Inflammatory macrophage treated with lipopolysaccharide for 4 hours (primary cell): Measurements from ENCODE around the gene TAX1BP3.
A peak's percentile ranks its signal among the peaks of the same experiment; 100 is the strongest.

Experiments used
- DNase-seq: peaks from one replicate; pipeline ENCODE4 v3.0.0-alpha.2; 2020

The TAX1BP3 gene

DNA sequence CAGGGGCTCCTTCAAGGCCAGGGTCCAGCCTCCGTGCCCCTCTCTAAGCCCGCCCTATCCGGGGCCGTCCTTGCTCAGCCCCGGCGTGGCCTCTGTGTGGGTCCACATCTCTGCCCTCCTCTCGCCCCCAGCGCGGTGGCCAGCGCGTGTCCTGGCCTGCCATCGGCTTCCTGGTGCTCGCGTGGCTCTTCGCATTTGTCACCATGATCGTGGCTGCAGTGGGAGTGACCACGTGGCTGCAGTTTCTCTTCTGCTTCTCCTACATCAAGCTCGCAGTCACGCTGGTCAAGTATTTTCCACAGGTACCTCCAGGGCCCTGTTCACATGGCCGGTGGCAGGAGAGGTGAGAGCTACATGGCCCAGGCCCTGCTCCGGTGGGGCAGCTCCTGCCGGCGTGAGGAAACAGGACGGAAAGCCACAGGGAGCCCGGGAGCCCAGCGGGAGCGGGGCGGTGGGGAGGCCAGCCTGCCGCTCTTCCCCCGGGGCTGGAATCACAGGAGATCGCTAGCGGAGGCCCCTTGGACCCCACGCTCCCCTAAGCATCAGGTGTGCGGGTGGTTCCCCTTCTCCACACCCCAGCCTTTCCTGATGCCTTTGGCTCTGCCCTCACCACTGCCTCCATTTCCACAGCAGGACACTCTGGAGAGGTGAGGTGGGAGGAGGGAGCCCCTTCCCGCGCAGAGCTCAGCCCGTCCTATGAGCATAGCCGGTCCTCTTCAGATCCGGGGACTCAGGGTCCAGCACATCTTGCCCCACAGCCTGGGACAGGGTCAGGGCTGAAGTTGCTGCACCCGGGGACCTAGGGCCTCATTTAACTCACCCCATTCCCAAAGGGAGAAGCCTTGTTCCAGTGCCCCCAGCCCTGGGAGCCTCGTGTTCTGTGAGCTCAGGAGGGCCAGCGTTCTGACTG, 10.2 kb downstream of the TAX1BP3 start:
- peak; percentile 41 for DNase-seq

DNA sequence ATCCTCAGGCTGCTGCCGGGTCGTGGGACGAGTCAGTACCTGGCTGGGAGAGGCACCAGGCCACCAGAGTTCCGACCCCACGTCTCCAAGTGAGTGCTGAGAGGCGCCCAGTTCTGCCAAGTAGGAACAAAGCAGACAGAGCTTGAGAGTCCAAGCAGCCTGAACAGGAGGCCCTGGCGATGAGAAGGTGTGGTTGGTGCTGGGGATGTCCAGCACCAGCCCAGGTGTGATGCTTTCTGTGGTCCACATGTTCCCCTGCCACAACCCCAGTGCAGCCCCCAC, 10.8 kb downstream of the TAX1BP3 start:
- DNase-seq: no peak

DNA sequence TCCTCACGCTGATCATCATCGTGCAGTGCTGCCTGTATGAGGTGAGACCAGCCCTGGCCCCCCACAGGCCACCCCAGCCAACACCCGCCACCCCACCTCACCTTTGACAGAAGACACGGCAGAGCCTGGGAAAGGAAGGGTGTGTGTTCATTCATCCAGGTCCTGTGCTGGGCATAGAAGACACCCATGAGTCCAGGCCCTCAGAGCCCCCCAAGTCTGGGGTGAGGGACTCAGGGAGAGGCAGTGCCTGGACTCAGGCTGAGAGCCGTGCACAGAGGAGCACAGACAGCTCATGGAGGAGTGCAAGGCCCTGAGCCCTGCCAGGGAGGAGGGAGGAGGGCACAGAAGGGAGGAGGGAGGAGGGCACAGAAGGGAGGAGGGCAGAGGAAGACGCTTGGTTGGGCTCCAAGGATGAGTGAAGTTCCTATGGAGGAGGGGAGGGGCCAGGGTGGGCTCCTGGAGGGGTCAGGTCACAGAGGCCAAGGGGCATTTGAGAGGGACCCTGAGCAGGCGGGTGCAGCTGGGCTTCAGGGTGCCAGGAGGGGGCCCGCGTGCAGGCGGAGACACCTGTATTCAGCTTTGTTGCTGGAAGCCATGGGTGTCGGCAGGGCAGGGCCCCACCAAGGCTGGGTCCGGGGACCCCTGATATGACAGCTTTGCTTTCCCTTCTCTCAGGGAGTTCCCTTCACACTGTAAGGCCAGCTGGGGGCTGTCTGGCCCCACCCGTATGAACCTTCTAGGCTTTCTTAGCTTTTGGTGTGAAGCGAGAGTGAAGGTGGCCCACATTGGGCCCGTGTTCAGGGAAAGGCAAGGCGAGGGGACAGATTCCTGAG, 11.4 kb downstream of the TAX1BP3 start:
- DNase-seq: no peak

DNA sequence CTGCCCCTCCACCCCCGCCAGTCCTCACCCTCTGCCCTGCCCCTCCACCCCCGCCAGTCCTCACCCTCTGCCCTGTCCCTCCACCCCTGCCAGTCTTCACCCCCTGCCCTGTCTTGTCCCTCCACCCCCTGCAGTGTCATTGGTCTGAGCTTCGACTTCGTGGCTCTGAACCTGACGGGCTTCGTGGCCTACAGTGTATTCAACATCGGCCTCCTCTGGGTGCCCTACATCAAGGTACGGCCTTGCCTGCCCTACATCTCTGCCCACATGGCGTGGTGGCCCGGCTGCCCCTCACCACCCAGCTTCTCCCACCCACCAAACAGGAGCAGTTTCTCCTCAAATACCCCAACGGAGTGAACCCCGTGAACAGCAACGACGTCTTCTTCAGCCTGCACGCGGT, 12.0 kb downstream of the TAX1BP3 start:
- DNase-seq: no peak

DNA sequence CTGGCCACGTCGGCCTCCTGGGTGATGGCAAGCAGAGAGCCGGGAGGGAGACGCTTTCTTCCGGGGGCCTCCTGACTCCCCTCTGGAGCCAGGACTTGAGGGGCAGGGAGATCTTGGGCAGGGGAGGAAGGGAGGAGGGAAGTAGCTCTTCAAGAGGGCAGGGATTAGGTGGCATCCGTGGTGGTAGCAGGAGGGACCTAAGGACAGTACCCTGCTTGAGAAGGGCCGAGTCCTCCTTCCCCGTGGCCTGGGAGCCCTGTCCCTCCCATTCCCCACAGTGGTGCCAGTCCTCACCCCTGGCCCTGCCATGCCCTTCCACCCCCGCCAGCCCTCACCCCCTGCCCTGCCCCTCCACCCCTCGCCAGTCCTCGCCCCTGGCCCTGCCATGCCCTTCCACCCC, 12.6 kb downstream of the TAX1BP3 start:
- no peak for DNase-seq

DNA sequence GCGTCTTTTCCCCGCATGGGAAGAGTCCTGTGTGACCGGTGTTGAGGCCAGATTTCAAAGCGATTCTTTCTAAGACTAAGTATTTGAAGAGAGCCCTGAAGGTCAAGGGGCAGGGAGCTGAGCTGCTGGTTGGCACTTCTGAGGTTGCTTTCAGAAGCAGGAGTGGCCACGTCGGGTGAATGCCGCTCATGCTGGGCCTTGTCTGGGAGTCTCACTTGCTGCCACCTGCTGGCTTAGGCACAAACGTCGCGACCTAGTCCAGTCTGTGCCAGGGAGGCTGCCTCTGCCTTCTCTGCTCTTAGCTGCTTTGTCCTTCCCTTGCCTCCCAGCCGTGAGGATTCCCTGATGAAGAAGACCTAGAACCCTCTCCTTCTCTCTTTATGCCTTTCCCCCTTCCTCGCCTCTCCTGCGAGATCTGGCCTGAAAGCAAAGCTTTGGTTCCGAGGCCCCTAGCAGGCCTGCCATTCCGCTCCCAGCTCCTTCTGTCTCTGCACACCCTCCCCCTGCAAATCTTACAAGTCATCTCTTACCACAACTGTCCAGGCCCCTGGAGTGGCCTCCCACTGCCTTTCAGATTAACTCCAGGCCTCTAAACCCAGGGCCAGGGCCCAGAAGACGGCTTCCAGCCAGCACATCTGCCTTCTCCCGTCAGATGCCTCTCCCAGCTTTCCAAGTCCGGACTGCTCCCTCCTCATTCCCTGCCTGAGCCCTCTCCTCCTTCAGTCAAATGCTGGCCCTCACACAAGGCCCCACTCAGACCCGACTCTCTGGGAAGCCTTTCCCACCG, 20.4 kb downstream of the TAX1BP3 start:
- DNase-seq: peak; percentile 38

DNA sequence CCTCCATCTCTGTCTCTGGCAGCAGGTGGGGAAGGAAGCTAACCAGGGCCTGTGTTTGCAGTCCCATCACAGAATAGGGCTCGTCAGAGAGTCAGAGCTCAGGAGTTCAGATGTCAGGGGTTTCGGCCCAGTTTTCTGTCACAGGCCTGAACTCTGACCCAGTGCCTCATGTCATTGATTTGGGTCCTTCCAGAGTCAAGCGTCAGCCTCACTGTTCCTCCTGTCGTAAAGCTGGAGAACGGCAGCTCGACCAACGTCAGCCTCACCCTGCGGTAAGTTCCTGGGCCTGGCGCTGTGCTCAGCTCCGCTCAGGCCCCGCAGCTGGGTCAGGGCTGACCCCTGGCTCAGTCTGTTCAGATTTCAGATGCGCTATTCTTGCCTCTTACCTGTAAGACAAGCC, 21.1 kb downstream of the TAX1BP3 start:
- DNase-seq: no peak

DNA sequence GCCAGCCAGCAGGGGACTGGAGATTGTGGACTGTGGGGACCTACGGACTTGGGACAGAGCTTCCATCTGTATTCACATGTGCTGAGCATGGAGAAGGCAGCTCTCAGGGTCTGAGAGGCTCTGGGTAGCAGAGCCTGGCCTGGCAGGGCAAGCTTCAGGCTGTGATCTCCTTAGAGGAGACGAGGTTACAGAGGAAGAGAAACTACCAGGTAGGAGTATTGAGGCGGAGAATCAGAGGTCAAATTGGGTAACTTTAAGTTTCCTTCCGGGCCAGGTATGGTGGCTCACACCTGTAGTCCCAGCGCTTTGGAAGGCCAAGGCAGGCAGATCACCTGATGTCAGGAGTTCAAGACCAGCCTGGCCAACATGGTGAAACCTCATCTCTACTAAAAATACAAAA, 23.1 kb downstream of the TAX1BP3 start:
- no peak for DNase-seq

DNA sequence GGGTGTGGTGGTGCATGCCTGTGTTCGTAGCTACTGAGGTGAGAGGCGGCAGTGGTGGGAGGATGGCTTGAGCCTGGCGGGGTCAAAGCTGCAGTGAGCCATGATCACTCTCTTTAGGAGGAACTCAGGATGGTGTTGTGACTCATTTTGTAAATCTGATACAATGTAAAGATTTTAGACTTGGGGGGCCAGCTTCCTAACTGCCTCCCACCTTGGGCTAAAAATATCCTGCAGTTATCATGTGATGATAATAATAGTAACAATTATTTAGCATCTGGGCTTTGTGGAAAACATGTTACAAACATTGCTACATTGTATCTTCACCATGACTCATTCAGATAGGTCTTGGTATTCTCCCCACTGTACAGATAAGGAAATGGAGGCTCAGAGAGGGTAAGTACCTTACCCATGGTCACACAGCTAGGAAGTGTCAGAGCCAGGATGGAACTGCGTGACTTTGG, 24.5 kb downstream of the TAX1BP3 start:
- peak; percentile 56 for DNase-seq

DNA sequence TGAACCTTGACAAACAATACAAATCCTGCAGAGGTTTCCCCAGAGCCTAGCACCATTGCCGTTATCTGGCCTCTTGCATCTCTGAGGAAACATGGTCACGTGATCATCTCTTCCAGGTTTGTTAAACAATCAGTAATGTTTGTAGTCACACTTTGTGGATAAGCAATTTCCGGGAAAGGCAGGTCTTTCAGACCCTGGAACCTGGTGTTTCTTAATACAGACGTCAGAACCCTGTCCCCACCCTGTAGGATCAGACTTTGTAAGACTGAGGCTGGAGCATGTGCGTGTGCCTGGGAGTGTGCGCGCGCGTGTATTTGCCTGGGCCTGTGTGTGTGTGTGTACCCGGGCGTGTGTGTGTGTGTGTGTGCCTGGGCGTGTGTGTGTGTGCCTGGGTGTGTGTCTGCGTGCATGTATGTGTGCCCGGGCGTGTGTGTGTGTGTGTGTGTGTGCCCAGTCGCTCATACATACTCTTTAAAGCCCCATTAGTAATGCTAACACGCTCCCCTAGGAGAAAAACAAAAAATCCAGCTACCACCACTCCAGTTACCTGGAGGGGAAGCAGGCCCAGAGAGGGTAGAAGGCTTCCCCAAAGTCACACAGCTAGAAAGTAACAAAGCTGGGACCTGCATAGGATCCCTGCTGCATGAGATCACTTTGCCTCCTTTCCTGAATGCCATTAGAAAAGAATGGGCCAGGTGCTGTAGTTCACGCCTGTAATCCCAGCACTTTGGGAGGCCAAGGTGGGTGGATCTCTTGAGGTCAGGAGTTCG, 26.5 kb downstream of the TAX1BP3 start:
- peak; percentile 20 for DNase-seq

DNA sequence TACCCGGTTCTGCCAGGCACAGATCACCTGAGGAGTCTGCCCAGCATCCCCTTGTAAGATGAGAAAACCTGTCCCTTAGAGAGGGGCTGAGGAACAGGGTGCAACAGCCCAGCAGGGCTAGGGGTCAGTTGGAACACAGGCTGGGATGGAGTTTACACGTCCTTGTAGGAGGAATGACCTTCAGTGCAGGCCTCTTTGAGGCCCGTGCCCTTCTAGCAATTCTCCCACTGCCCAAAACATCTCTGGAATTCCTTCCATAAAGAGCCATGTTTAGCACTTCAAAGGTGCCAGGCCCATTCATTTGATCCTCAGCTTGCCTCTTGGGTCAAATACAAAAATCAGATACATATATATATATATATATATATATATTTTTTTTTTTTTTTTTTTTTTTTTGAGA, 27.4 kb downstream of the TAX1BP3 start:
- no peak for DNase-seq

DNA sequence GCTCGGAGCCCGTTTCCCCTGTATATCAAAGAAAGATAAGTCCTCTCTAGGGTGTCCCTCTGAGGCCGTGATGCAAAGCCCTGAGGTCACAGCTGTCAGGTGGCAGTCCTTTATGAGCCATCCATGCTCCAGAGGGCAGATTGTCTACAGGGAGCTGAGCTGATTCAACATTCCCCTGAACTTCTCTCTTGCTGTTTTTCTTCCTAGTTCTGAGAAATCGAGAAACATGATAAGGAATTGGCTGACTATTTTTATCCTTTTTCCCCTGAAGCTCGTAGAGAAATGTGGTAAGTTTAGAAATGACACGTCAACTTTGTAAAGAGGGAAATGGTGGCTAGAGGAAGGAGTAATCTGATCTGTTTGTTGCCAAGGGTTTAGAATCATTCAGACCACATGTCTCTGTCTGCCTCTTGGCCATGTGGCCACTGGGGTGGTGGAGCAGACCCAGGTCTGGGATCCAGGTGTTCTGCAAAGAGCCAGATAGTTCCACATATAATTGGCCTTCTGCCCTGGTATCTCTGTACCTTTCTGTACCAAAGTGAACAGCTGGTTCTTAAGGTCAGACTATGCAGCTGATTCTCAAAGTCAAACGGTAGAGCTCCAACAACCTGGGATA, 28.3 kb downstream of the TAX1BP3 start:
- peak; percentile 91 for DNase-seq

DNA sequence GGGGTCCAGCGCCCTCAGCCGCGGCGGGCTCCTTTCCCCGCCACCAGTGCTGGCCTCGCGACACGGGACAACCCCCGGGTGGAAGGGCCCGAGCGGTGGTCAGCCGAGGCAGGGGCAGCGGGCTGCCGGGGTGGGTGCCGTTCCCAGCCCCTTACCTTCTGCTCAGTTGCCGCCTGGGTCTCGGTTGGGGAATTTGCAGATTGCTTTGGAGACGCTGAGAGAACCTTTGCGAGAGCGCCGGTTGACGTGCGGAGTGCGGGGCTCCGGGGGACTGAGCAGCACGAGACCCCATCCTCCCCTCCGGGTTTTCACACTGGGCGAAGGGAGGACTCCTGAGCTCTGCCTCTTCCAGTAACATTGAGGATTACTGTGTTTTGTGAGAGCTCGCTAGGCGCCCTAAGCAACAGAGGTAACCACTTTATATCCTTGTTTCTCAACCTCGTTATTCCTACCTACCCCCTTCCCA, 31.4 kb downstream of the TAX1BP3 start:
- DNase-seq: no peak

DNA sequence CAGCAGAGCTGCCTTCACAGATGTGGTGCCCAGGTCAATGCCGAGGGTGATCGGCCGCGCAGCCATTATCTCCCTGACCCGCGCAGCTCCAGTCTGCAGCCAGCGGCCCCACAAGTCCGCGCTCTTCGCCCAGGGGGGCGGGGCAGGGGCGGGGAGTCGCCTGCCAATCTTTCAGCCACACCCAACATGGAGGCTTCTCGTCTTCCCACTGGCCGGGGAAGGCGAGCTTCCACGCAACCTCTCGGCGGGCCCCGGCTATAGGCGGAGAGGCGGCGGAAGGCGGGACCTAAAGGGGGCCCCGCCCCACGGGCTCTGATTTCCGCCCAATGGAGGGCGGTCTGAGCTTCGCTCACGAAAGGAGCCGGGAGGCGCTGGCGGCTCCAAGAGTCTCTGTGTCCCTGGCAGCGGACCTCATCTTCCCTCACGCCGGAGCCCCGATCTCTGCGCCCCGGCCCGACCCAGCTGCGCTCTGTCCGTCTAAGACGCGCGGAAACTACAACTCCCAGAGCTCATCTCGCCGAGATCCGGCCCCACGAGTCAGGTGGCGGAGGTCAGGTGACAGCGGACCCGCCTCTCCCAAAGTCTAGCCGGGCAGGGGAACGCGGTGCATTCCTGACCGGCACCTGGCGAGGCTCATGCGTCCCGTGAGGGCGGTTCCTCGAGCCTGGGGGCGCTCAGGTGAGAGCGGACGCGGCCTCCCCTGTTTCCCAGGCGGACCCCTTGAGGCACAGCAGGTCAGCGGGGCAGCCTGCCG, 32.0 kb downstream of the TAX1BP3 start, which contains the start of the genes CTNS and SHPK:
Gene CTNS, plus strand, starts transcription at position 607 of the 754 bp plus-strand sequence. CDS start 3,447 bp downstream, outside the sequence.
Gene SHPK, minus strand, starts transcription at position 97 of the 754 bp plus-strand sequence. Its CDS starts 31 bp downstream, at position 66.
- DNase-seq: peak; percentile 98

DNA sequence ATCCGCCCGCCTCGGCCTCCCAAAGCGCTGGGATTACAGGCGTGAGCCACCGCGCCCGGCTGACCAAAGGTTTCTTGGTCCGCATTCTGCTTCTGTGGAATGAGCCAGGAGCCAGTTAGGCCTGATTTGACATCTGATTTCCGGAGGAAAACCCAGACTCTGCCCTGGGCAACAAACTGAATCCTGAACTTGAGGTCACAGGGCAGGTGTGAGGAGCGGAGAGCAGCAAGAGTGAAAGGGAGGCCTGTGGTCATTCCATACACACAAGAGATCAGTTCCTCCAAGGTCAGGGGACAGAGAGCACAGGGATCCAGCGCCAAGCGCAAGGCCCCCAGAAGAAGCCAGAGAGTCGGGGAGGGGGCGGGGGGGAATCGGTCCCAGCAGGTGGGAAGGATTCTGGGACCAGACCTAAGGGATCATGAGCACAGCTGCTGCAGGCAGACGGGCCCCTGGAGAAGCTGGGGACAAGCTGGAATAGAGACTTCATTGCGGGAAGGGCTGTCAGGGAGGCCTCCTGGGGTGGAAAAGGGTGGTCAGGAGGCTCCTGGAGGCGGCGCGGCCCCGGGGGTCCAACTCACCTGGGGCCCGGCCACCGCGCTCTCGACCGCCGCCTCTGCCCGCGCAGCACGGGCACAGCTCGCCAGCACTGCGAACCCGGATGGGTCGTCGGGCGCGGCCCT, 32.8 kb downstream of the TAX1BP3 start:
- no peak for DNase-seq

DNA sequence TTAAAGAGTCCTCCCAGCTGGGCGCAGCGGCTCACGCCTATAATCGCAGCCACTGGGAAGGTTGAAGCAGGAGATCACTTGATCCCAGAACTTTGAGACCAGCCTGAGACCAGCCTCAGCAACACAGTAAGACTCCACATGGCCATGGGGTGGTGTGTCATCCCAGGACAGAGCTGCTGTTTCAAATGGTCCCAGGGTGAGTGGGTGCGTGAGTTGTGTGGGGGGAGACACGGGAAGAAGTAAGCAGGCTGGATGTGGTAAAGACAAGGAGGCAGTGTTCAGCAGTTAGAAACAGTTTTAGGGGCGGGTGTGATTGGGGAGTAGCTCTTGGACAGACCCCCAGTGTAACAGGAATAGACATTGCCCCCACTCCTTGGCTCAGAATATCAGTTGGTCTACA, 36.1 kb downstream of the TAX1BP3 start:
- DNase-seq: peak; percentile 49

DNA sequence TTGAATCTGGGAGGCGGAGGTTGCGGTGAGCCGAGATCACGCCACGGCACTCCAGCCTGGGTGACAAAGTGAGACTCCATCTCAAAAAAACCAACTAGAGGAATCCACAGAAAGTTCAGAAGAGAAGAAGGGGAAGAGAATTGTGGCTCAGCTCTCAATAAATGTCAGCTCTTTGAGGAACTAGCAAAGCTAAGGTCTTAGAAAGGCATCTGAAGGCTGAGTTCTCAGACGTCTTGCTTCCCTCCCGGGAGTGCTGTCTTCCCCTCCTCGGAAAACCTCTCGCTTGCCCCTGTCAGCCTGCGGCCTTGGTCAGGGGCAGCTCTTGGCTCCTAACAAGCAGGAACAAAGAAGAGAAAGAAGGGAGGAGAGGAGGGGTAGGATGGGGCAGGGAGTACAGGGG, 37.6 kb downstream of the TAX1BP3 start:
- DNase-seq: peak; percentile 42

DNA sequence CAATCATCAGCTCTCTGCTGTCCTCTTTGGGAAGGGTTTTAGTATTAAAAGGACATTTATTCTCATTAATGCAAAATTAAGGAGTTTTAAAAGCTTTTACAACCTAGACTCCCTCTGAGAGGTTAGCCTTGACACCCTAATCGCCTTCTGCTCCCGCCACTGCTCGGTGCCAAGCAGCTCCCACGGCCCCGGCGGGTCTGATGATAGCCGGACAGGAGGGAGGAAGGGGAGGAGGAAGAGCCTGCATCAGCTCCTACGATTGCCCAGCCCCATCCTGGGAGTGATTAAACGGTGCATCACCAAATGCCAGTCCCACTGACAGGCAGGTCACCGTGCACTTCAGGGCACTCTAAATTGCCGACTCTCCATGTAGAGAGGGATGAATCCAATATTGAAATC, 40.6 kb downstream of the TAX1BP3 start:
- DNase-seq: no peak

DNA sequence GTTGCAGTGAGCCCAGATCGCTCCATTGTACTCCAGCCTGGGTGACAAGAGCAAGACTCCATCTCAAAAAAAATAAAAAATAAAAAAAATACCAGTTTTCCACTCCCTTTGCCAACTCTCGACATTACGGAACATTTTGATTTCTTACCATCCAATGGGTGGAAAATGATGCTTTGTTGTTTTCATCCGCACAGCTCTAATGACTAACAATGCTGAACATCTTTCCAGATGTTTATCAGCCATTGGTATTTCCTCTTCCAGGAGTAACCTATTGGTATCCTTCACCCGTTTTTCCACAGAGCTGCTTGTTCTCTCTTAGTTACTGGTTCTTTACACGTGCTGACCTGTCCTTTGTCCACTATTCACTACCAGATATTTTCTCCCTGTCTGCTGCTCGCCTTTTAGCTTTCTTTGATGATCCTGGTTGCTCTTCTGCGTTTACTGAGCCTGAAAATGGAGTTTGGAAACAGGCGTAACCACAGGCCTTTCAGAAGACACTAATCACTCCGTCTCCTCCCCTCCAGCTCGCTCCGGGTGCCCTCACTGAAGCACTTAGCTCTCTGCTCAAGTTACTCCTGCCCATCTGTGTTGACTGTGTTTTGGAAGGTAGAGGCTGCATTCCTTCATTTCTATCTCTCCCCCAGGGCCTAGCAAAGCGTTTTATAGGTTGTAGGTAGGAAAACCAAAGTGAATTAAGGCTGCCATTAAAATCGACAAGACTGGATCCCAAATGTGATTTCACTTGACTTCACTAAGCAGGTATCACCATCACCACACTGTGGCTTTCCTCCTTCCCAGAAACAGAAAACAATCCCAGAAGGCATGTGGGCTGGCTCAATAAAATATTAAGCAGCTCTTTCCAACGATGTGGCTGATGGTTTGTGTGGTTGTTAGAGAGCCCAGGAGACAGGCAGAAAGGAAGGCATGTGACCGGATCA, 41.3 kb downstream of the TAX1BP3 start:
- no peak for DNase-seq
